NB4 (cell line): ENCODE data around the gene GLT1D1.

Source experiments
- DNase-seq: peaks from one replicate; pipeline ENCODE4 v3.0.0; 2010; ENCODE audit warnings: low read depth
- H3K4me3 ChIP-seq: one replicate; pipeline ENCODE4 v1.5.1; 2011; ENCODE audit warnings: mild to moderate bottlenecking, low read depth, low read length, moderate library complexity
- CTCF ChIP-seq: IDR thresholded peaks from one replicate; pipeline ENCODE4 v1.5.1; 2012; ENCODE audit warnings: low read depth, low read length
- MAX ChIP-seq: IDR thresholded peaks from 2 replicates; pipeline ENCODE4 v1.6.1; 2011; ENCODE audit warnings: low read depth, low read length
- MYC ChIP-seq: IDR thresholded peaks from 2 replicates; pipeline ENCODE4 v1.6.1; 2011; ENCODE audit warnings: low read depth, low read length
- POLR2A ChIP-seq: IDR thresholded peaks from 2 replicates; pipeline ENCODE4 v1.6.1; 2011; ENCODE audit warnings: mild to moderate bottlenecking; ENCODE audit not compliant: insufficient read length; ENCODE audit errors: extremely low read depth

Gene GLT1D1

GRCh38 chr12:128905003-128905544, 51.8 kb downstream of the GLT1D1 start:
- DNase-seq, result no peak
- TF ChIP-seq CTCF, result no peak
- no peak for TF ChIP-seq MYC
- TF ChIP-seq POLR2A, result no peak
- no peak for TF ChIP-seq MAX
- no peak overlapping the region for H3K4me3 ChIP-seq

- no peak overlapping the region for H3K4me3 ChIP-seq
- DNase-seq, result no peak
- TF ChIP-seq MAX (no peak), CTCF (no peak), MYC (no peak), POLR2A (no peak)
Measured at GRCh38 chr12:128906485-128907137, 53.3 kb downstream of the GLT1D1 start.

- no peak overlapping the region for H3K4me3 ChIP-seq
- DNase-seq, result no peak
- TF ChIP-seq CTCF, result no peak
- no peak for TF ChIP-seq MYC
- no peak for TF ChIP-seq POLR2A
- no peak for TF ChIP-seq MAX
Measured at GRCh38 chr12:128908254-128908653, 55.0 kb downstream of the GLT1D1 start.

- no peak overlapping the region for H3K4me3 ChIP-seq
- TF ChIP-seq CTCF (no peak), MYC (no peak), MAX (no peak), POLR2A (no peak)
- DNase-seq, result no peak
Measured at GRCh38 chr12:128909653-128910052, 56.4 kb downstream of the GLT1D1 start.

- DNase-seq, result no peak
- no peak overlapping the region for H3K4me3 ChIP-seq
- no peak for TF ChIP-seq MAX
- no peak for TF ChIP-seq MYC
- TF ChIP-seq POLR2A, result no peak
- no peak for TF ChIP-seq CTCF
Measured at GRCh38 chr12:128910629-128911028, 57.4 kb downstream of the GLT1D1 start.
